ENCODE data around the gene CCDC88C. TPM values are rescaled to one million over a fixed set of nuclear protein-coding genes. Genes with fewer than 3 reads are reported as not detected.

CCDC88C gene
- total RNA-seq, 2 experiments from 2014 or later: 137 to 253 TPM

GRCh38 chr14:91354979-91355685, 62.5 kb downstream of the CCDC88C start:
- Histone ChIP-seq H3K27ac (ENCODE audit: low read depth, low read length, poor library complexity, severe bottlenecking) (peak overlapping the region; percentile 94), H3K79me2 (ENCODE audit: insufficient read depth, low read depth, low read length) (peaks cover 94% of the 10 kb centered on the region), H2AFZ (ENCODE audit: low read length) (no peak overlapping the region), H3K4me3 (ENCODE audit: low read depth, low read length, poor library complexity, severe bottlenecking) (peak overlapping the region; percentile 67), H3K4me1 (ENCODE audit: insufficient read depth, low read length, poor library complexity, severe bottlenecking) (peaks cover 100% of the 10 kb centered on the region), H4K20me1 (ENCODE audit: insufficient read depth, low read length) (no peaks in the 10 kb centered on the region), H3K9me3 (ENCODE audit: low read length) (no peaks in the 10 kb centered on the region), H3K9me2 (ENCODE audit: insufficient read depth, low read length) (no peaks in the 10 kb centered on the region), H3K36me3 (ENCODE audit: insufficient read depth, low read length) (peaks cover 72% of the 10 kb centered on the region), H3K4me2 (ENCODE audit: low read length) (peak overlapping the region; percentile 87)
- TF ChIP-seq CTCF (conservative IDR thresholded peaks at IDR 0.05; ENCODE audit: low read length): peak; percentile 83
- no peak for TF ChIP-seq EZH2phosphoT487 (IDR thresholded peaks at IDR 0.05; ENCODE audit: borderline replicate concordance, low read depth, low read length)
- POLR2A ChIA-PET: interaction anchor here (0.6 to 14.9 kb wide), 11 partner anchors 10 to 72 kb away, joined by 3 to 311 read pairs (median 5); partner anchors contain the start of gene CCDC88C
- intact Hi-C loops (cut with micrococcal nuclease; ENCODE audit: unreplicated experiment): loop anchor here (1.0 kb wide), 2 partner anchors 19 to 61 kb away; no protein-coding TSS in a partner anchor
- no TSS peak for BruUV-seq (replicated peaks)
- CTCF ChIA-PET (ENCODE audit: unreplicated experiment): interaction anchor here (0.7 to 3.3 kb wide), 10 partner anchors 10 to 63 kb away, joined by 3 to 16 read pairs (median 4); no protein-coding TSS in a partner anchor
- peak; percentile 78 for DNase-seq (ENCODE audit: low spot score)

- peak; percentile 52 for DNase-seq (ENCODE audit: low spot score)
Observed at GRCh38 chr14:91354221-91354916, 63.3 kb downstream of the CCDC88C start.

More at GRCh38 chr14:91354221-91354916, 63.3 kb downstream of the CCDC88C start:
- Histone ChIP-seq H3K36me3 (ENCODE audit: insufficient read depth, low read length) (peaks cover 64% of the 10 kb centered on the region), H3K9me3 (ENCODE audit: low read length) (no peaks in the 10 kb centered on the region), H3K9me2 (ENCODE audit: insufficient read depth, low read length) (no peaks in the 10 kb centered on the region), H4K20me1 (ENCODE audit: insufficient read depth, low read length) (no peaks in the 10 kb centered on the region), H3K79me2 (ENCODE audit: insufficient read depth, low read depth, low read length) (peaks cover 94% of the 10 kb centered on the region), H3K4me2 (ENCODE audit: low read length) (peak overlapping the region; percentile 87), H3K4me3 (ENCODE audit: low read depth, low read length, poor library complexity, severe bottlenecking) (peak overlapping the region; percentile 67), H2AFZ (ENCODE audit: low read length) (no peak overlapping the region), H3K4me1 (ENCODE audit: insufficient read depth, low read length, poor library complexity, severe bottlenecking) (peaks cover 100% of the 10 kb centered on the region), H3K27ac (ENCODE audit: low read depth, low read length, poor library complexity, severe bottlenecking) (peak overlapping the region; percentile 94)
- POLR2A ChIA-PET: interaction anchor here (0.8 to 14.9 kb wide), 5 partner anchors 9 to 62 kb away, joined by 3 to 311 read pairs (median 7); partner anchors contain the start of gene CCDC88C
- no TSS peak for BruUV-seq (replicated peaks)
- TF ChIP-seq EZH2phosphoT487 (IDR thresholded peaks at IDR 0.05; ENCODE audit: borderline replicate concordance, low read depth, low read length) (no peak), CTCF (conservative IDR thresholded peaks at IDR 0.05; ENCODE audit: low read length) (no peak)
- CTCF ChIA-PET (ENCODE audit: unreplicated experiment): interaction anchor here (0.8 to 3.3 kb wide), 6 partner anchors 11 to 64 kb away, joined by 3 to 16 read pairs (median 4); no protein-coding TSS in a partner anchor
- intact Hi-C loops (cut with micrococcal nuclease; ENCODE audit: unreplicated experiment): no loop called here

Data from OCI-LY7 (cell line).